GM18511 (cell line): ENCODE data around the gene STK32B.
"Not testable (repeated sequence)": the region's sequence is repeated elsewhere in the genome, so short reads cannot be mapped to it uniquely, and the experiment has no call there.

ENCODE experiments used
- ATAC-seq: cut with Tn5 transposase; IDR thresholded peaks from one replicate; pipeline ENCODE4 v1.9.1; 2021; ENCODE audit warnings: mild to moderate bottlenecking, moderate library complexity; ENCODE audit not compliant: unreplicated experiment

STK32B gene

GRCh38 chr4:5066968-5067367 is 15.7 kb downstream of the STK32B start:
- not testable (repeated sequence) for ATAC-seq

- no peak for ATAC-seq
Measured at GRCh38 chr4:5067908-5068307, 16.6 kb downstream of the STK32B start.

GRCh38 chr4:5069901-5070300 is 18.6 kb downstream of the STK32B start:
- no peak for ATAC-seq

- no peak for ATAC-seq
Measured at GRCh38 chr4:5072948-5073347, 21.7 kb downstream of the STK32B start.

- ATAC-seq, result no peak
Measured at GRCh38 chr4:5078009-5078408, 26.7 kb downstream of the STK32B start.

- ATAC-seq, result no peak
Measured at GRCh38 chr4:5079581-5079980, 28.3 kb downstream of the STK32B start.

GRCh38 chr4:5081441-5081999 is 30.2 kb downstream of the STK32B start:
- no peak for ATAC-seq

- no peak for ATAC-seq
Measured at GRCh38 chr4:5082376-5082775, 31.1 kb downstream of the STK32B start.

GRCh38 chr4:5084911-5085475 is 33.7 kb downstream of the STK32B start:
- no peak for ATAC-seq

GRCh38 chr4:5086535-5086934 is 35.3 kb downstream of the STK32B start:
- ATAC-seq, result no peak

- ATAC-seq, result no peak
Measured at GRCh38 chr4:5096261-5096660, 45.0 kb downstream of the STK32B start.

- ATAC-seq, result no peak
Measured at GRCh38 chr4:5098176-5098575, 46.9 kb downstream of the STK32B start.

- ATAC-seq, result no peak
Measured at GRCh38 chr4:5100336-5100735, 49.1 kb downstream of the STK32B start.

GRCh38 chr4:5100986-5101385 is 49.7 kb downstream of the STK32B start:
- no peak for ATAC-seq

GRCh38 chr4:5101571-5101970 is 50.3 kb downstream of the STK32B start:
- ATAC-seq, result no peak

GRCh38 chr4:5110901-5111300 is 59.6 kb downstream of the STK32B start:
- ATAC-seq, result no peak

GRCh38 chr4:5112333-5113095 is 61.2 kb downstream of the STK32B start:
- ATAC-seq, result no peak

- no peak for ATAC-seq
Measured at GRCh38 chr4:5114950-5115349, 63.7 kb downstream of the STK32B start.

- ATAC-seq, result no peak
Measured at GRCh38 chr4:5118091-5118786, 67.0 kb downstream of the STK32B start.

GRCh38 chr4:5118994-5119835 is 67.9 kb downstream of the STK32B start:
- ATAC-seq, result no peak

GRCh38 chr4:5120067-5120466 is 68.8 kb downstream of the STK32B start:
- ATAC-seq, result no peak
